HG03045 (cell line): ENCODE results near the gene ADGRB3.
"Not testable (repeated sequence)": the region's sequence is repeated elsewhere in the genome, so short reads cannot be mapped to it uniquely, and the experiment has no call there.

Experiments used
- ATAC-seq: cut with Tn5 transposase; IDR thresholded peaks from one replicate; pipeline ENCODE4 v1.9.1; 2021; ENCODE audit warnings: mild to moderate bottlenecking, moderate library complexity; ENCODE audit not compliant: unreplicated experiment

ADGRB3 gene

DNA sequence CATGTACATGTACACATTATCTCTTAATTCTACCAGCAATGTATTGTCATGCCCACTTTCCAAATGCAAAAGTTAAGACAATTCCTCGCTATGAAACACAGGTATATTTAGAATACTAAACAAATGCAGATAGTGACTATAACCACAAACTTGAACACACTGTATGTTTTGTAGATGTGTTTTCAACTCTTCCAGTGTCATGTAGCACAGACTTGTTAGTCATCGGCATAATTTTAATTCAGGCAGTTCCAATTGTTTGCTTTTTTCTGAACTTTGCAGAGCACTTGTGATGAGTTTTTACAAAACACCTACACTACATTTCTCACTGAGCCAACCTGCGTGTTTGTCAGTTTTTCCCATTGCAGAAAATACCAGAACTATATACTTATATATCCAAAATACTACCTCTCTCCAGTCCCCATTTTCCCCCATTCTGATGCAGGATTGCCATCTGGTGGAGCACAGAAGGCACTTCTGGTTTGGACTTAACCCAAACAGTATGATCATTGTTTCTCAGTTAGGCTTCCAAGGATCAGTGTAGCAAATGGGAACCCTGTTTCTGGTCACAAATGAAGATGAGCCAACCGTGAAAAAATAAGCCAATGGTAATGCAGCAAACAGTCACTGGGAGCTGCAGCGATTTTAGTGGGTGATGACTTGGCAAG is 143.4 kb downstream of the ADGRB3 start:
- no peak for ATAC-seq

DNA sequence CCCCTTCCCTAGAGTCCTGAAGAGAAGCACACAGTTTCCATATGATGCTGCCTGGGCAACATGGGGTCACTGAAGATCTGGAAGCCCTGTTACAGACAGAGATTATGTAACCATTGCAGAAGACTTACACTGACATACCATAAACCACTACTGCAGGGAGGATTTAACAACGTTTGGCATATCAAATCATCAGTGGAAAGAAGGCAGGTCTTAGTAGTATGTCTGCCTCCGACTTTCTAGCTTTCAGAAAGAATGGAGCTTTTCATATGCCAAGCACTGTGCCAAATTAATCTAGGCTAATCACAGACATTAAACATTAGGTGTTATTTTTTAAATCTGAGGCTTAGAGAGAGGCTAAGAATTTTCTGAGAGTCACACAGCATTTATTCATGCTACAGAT is 144.3 kb downstream of the ADGRB3 start:
- no peak for ATAC-seq

DNA sequence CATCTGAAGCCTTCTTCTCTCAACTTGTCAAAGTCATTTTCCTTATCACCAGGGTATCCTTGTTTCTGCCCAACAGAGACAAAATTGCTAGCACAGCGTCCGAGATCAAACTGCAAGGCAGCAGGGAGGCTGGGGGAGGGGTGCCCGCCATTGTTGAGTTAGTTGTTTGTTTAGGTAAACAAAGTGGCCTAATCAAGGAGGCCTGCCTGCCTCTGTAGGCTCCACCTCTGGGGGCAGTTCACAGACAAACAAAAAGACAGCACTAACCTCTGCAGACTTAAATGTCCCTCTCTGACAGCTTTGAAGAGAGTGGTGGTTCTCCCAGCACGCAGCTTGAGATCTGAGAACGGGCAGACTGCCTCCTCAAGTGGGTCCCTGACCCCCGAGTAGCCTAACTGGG is 155.0 kb downstream of the ADGRB3 start:
- ATAC-seq = not testable (repeated sequence)

DNA sequence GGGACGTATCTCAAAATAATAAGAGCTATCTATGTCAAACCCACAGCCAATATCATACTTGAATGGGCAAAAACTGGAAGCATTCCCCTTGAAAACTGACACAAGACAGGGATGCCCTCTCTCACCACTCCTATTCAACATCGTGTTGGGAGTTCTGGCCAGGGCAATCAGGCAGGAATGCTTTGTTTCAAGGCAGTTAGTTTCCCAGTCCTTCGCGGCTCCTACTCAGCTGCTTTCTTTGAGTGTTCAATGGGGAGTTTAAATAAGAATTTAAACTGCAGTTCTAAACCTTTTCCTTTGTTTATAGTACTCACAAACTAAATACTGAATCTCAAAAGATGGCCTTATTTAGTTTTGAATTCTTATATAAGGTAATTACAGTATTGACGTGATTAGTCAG is 179.9 kb downstream of the ADGRB3 start:
- not testable (repeated sequence) for ATAC-seq

DNA sequence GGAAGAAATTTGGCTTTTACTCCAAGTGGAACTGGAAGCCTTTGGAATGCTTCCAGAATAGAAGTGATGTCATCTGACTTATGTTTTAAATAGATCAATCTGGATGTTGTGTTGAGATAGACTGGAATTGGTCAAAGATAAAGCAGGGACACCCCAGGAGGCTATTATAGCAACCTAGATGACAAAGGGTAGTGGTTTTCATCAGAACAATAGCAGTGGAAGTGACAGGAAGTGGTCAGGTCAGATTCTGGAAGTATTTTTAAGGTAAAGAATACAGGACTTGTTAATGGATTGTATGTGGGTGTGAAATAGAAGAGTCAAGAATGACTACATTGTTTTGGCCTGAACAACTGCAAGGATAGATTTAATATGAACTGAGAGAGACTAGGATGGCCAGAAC is 191.4 kb downstream of the ADGRB3 start:
- ATAC-seq = no peak

DNA sequence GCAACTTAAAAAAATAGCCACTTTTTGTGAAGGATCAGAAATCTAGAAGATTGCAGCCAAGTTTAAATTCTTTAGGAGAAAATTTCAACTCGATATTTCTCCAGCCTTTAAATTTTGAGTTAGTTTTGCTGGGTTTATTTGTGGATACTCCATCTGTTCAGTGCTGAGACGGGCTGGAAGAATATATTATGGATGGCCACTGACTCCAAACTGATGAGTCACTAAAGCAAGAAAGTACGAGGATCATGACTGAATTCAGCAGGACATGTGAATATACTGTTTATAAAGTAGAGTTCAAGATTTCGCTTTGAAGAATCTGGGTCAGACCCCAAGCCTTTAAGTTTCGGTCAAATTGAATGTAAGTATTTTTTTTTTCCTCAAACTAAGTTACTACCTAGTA is 199.5 kb downstream of the ADGRB3 start:
- no peak for ATAC-seq

DNA sequence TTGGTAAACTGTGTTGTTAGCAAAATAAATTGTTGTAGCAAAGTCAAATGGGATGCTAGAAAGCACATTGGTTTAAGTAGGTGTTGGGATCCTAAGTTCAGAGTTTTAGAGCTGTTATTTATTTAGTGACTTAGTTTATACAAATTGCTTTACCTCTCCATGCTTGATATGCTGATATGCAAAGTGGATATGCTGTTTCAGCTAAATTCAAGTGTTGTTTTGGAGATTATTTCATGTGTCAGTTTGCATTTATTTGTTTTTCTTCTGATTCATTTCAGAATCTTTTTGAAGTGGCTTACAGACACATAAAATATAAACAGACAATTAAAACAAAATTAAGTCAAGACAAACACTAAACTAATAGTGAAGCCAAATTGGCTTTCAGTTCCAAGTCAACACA is 203.5 kb downstream of the ADGRB3 start:
- no peak for ATAC-seq

DNA sequence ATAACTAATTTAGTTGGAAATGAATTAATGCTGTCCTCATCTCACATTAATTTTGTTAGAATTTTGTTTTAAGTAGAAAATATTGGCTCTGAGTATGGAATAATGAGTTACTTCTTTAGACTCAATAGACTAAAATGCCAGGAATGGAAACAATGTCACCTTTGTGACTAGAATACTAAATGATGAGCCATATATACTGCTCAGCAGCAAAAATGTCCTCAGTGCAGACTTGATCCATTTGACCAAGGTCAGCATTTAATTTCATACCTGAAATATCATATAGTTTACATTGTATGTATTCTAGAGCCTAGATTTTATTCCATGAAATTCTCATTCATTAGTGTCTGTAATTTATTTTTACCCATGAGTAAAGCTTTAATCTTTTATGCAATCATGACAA is 217.7 kb downstream of the ADGRB3 start:
- ATAC-seq = no peak

DNA sequence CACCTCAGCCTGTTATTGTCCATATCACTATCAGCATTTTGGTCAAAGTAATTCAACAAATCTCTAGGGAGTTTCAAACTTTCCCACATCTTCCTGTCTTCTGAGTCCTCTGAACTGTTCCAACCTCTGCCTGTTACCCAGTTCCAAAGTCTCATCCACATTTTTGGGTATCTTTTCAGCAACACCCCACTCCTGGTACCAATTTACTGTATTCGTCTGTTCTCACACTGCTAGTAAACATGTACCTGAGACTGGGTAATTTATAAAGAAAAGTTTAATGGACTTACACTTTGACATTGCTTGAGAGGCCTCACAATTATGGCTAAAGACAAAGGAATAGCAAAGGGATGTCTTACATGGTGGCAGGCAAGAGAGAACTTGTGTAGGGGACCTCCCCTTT is 224.2 kb downstream of the ADGRB3 start:
- ATAC-seq = no peak

DNA sequence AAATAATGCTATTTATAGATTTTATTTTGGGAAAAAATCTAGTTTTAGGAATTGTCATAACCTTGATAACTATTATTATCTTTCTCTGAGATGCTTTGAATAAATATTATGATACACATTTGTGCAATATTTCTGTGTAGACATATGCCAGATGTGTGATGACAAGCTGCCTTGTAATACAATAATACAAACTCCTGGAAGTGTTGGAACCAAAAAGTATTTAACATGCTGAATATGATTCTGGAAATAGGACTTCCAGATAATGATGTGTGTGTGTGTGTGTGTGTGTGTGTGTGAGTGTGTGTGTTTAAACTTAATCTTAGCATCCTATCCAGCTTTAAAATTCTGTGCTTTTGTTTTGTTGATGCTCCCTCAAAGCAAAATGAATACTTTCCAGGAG is 233.6 kb downstream of the ADGRB3 start:
- ATAC-seq = no peak

DNA sequence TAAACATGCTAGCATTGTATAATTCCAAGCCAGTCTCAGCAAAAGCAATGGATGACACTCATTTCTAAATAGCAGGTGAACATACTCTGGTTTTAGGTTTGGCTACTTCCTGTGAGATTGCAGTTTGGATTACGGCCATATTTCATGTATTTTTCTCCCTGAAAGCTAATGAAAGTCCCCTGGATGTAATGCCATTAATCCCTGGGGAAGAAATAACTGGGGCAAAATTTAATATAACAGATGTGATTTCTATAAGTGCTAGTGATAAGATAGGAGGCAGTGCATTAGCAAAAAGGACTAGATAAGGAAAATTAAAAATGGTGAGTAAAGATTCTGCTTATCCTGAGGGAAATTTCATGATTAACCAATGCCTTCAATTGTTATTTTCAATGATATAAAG is 238.2 kb downstream of the ADGRB3 start:
- ATAC-seq = no peak

DNA sequence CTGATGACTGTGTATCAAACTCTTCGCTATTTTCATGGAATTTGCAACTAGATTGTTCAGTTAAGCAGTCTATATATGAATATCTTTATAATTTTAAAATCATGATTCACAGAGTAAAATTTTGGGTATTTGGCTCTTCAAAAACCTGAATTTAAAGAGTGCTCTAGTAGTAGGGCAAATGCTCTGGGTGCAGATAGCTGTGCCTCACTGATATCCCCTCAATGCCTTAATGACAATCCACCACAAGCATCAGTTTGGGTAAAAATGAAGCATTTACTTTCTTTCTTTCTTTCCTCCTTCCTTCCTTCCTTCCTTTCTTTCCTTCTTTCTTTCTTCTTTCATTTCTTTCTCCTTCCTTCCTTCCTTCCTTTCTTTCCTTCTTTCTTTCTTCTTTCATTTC is 239.7 kb downstream of the ADGRB3 start:
- ATAC-seq = no peak

DNA sequence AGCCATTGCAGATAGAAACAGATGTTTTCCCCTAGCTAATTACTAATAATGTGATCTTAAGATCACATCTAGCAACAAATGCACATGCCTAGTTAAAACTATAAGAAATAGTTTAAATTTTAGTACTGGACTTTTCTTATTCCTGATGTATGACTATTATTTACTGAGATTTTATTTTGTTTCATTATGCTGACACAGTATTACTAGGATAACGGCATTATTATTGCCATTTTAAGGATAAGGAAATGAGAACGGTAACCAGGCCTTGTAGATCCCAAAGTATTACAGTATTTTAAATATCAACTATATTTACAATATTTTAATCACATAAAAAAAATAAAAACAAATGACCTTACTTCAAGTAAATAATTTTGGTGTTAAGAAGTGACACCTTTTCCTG is 240.3 kb downstream of the ADGRB3 start:
- ATAC-seq = no peak

DNA sequence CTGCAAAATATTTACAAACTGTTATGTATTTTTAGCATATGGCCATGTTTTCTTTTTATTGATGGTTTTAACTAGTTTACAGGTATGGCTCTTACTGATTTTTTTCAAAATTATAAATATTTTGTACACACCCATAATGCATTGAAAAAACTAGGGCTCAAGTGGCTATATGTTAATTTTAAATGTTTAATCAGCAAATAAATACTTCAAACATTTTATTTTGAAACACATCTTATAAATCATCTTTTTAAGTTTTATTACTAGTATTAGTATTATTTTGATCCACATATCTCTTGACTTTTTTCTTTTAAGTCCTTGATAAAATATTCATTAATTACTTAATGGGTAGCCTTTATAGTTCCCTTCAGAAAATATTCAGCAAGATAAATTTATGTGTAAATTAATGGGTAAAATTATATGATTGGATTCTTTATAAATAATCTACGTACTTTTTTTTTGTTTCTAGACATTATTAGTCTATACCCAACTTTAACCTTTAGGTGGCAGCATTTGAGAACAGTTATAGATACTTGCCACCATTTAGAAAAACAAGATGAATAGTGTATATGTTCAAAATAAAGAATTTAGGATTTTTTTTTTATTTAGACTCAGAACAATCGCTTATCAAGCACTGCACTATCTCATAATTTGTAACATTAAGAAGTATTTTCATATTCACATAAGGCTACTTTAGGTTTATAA is 241.9 kb downstream of the ADGRB3 start:
- ATAC-seq = no peak

DNA sequence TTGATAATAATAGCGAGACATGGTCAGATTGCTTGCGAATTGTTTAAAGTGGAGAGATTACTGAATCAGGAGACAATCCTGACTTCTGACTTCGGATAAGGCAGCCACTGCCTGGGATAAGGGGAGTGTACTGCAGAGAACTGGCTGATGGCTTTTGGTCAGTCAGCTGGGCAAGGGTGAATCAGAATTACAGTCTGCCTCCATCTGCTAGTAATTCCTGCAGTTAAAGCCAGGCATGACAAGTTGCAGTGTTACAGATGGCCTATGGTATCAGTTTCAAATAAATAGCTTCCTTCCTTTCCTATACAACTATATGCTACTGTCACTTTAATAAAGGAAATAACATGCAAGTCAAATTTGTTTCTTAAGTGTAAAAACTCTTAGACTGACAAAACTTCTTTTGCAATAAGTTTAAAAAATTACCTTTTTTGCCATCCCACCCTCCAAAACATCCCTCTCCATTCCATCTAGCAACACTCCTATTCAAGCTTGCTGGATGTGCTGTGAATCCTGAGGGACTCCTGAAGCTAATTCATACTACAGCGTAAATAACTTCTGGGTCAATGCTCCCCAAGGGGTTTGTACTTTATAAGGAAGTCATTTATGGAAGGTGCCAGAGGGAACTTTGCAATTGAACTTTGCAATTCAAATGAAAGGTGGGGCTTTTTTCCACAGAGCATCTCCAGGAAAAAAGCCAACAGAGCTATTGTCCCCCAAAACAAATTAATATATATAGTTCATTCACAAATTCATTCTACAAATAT is 245.2 kb downstream of the ADGRB3 start:
- ATAC-seq = no peak

DNA sequence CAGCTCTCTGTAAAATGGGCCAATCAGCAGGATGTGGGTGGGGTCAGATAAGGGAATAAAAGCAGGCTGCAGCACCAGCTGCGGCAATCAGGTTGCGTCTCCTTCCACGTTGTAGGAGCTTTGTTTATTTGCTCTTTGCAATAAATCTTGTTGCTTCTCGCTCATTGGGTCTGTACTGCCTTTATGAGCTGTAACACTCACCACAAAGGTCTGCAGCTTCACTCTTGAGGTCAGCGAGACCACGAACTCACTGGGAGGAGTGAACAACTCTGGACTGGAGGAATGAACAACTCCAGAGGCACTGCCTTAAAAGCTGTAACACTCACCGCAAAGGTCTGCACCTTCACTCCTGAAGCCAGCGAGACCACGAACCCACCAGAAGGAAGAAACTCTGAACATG is 248.2 kb downstream of the ADGRB3 start:
- ATAC-seq = not testable (repeated sequence)

DNA sequence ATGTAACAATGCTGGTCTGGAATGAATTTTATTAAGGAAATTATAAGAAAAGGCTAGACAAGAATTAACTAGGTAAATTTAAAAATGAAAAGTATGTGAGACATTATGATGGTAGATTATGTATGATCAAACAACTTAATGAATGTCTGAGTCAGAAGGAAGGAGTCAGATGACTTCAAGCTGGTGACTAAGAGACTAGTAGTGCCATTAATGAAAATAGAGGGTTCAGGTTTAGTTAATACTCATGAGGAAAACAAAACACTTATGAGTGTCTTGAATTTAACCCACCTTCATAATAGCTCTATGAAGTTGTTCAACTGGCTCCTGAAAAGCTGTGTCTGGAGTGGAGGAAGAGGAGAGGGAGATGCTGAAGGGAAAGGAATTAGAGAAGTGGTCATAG is 256.3 kb downstream of the ADGRB3 start:
- no peak for ATAC-seq

DNA sequence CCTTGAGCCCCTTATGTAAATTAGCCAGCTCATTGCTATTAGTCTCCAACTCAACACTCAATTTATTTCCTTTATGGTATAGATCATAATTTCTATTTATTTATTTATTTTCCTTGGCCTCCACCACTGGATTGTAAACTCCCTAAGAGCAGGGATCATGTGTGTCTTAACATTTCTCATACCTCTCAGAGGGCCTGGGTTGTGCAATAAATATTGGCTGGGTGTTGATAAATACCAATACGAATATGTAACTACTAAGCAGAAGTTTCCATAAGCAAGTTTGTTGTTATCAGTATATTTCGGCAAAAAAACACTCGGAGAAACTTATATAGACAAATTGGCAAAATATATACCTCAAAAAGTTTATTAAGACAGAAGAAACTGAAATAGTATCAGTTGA is 257.4 kb downstream of the ADGRB3 start:
- ATAC-seq = no peak

DNA sequence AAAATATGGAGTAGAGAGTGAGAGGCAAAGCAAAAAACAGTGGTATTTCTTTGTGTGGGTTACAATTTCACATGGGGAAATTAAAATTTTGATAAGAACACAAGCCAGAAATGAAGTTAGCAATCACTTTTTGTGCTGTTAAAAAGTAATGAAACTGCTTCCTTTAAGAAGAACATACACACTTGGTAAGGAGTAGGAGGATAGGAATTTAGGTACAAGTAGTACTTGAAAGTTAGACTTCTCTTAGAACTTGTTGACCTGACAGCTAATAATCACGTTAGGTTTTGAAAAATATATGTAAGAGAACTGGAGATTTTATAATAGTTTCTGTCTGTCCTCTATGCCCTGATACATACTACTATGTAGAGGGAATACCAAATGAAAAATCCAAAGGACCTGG is 260.8 kb downstream of the ADGRB3 start:
- no peak for ATAC-seq

DNA sequence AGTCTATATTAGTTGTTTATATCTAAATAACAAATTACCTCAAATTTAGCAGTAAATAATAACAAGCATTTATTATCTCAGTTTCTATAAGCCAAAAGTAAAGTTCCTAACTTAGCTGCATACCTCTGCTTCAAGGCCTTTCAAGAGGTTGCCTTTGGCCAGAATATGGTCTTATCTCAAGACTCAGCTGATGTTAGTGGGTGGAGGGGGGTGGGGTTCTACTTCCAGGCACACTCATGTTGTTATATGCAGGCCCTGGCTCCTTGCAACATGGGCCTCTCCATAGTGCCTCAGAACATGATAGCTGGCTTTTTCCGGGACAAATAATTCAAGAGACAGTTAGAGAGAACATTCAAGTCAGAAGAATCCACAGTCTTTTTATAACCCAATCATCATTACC is 266.0 kb downstream of the ADGRB3 start:
- no peak for ATAC-seq

DNA sequence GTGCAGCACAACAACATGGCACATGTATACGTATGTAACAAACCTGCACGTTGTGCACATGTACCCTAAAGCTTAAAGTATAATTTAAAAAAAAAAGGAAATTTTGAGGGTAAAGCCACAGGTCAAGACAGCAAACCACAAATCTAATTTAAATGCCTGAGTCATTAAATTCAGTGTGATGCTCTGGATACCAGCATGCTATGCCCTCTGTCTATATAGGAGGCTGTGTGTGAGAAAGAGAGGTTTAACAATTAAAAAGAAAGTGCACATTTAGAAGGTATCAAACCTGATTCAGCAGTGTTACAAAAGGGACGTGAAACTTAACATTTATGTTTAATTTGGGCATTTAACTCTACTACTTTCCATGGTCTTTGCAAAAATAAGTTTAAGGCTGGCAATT is 276.3 kb downstream of the ADGRB3 start:
- ATAC-seq = no peak

DNA sequence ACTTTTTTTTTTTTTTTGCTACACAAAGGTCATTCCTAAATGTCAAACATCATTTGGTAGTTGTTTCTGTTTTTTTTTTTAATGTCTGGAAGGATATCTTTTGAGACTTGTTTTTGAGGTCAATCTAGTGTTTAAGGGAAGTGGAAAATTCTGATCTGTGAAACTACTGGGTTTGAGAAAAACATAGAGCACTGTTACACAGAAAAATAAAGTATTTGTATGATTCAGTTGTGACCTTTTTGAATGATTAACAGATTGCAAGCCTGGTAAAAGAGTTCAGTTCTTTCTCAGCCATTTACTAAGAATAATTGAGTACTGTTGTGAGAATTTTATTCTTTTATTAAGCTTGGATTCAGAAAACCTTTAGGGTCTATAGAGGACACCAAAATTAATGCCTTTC is 276.7 kb downstream of the ADGRB3 start:
- no peak for ATAC-seq
